Nucleus accumbens (tissue), 56 donors: Measurements from ENCODE around the gene TBX21.
A peak's percentile ranks its signal among the peaks of the same experiment; 100 is the strongest.

Experiments used
- DNase-seq, 56 donors: peaks; one replicate each; lab custom pipeline; 2025; lab: John Stamatoyannopoulos, UW

The TBX21 gene

GRCh38 chr17:47712330-47713023 lies 20.6 kb upstream of the TBX21 start:
- no peak for DNase-seq

- no peak for DNase-seq
Observed at GRCh38 chr17:47713980-47714700, 18.9 kb upstream of the TBX21 start.

DNA sequence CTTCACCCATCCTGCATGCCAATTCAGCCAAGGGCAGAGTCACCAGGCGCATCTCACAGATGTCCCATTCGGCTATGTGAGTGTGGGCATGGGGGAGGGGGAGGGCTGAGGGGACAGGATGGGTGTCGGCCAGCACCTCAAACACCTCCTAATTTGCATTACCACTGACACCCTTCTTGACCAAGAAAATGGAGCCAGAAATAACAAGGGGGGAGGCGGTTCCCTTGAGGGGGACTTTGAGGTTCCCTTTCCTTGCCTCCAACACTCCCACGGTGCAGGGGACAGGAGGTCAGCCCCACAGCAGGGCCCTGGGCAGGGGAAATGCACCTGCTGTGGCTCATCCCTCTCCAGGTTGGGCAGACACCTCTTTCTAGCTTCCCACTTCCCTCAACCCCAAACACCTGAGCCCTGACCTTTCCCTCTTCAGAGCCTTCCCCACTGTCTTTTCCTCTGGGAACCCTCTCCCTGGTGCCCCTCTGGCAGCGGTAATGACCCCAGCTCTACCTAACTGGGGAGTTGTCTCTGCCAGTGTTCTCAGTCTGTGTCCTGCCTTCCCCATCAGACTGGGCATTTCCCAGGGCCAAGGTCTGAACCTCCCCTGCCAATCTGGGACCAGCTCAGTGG lies 18.2 kb upstream of the TBX21 start:
- DNase-seq = no peak

DNA sequence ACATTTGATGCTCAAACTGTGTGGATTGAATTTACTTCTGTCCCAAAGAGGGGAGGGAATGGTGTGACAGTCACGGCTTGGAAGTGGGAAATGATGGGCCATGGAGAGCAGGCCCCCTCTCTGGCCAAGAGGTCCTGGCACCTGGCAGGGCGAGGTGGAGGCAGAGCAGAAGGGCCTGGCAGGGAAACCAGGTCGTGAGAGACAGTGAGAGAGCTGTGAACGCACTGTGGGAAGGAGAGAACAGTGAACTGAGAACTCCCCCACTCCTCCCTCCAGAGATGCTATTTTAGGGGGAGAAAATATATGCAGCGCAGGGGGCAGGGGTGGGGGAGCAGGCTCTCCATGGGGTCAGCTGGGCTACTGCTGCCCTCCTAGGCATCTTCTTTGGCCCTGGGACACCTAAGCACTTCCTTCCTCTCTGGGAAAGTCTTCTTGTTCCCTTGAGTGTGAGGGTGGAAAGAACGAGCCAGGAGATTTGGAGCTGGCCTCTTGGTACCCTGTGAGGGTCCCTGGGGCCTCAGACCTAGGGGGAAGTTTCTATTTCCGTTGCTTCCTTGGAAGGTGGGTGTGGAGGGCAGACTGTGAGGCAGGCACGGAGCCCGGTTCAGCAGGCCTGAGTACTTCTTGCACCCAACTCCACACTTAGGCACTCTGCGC lies 17.2 kb upstream of the TBX21 start:
- no peak for DNase-seq

DNA sequence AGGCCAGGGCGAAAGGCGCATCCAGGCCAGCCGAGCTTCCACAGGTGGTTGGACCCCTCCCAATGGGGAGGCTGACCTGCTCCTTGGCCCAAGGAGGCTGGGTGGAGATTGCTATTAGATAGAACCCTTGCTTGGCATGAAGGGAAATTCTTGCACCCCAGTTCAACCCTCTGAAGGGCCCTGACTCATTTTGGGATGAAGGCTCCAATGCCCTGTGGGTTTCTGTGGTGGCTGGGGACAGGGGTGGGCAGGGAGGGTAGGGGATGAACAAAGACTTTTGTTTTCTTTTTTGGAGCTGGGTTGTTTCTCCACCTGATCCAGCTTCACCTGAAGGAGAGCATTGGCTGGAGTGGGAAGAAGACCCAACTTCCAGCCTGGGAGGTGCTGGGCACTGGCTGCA lies 16.7 kb upstream of the TBX21 start:
- DNase-seq = no peak

DNA sequence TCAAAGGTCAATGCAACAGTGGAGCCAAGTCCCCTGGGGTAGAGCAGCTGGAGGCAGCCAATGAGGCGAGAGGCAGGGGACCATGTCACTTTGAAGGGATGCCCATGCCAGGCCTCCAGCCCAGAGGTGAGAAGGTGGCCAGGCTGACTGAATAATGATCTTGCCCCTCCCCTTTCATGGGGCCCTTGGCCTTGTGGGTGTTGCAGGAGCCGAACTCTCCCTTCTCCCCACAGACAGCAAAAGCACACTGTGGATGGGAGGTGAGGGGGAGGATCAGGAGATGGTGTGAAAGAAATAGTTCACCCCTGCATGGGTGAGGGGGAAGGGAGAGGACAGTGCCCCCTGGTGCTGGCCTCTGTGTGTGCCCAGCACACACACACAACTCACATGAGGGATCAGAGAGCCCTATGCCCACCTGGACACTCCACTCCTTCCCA lies 15.8 kb upstream of the TBX21 start:
- DNase-seq = no peak

DNA sequence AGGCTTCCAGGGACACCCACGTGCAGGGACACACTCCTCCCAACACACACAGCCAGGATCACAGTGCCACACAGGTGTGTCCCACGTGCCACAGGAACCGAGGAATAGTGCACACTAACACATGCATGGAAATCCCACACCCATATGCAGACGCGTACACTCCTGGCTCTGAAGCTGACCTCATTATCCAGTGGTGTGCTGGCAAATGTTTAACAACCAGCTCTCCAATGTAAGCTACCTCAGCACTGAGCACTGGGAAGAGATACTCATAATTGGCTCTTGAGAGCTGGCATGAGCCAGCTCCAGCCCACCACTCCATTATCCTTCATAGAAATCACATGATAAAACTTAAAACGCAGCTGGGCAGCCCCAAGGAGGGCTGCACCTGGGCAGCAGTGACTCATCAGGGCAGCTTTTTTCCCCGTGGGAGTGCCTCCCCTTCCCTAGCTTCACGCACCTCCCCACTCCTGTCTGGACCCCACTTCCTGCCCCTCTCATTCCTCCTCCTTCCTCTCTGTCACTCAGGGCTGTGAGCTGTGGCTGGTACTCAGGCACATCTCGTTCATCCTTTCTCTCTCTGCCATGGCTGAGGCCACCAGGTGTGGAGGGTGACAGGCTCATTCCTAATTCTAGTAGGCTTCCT lies 14.9 kb upstream of the TBX21 start:
- no peak for DNase-seq

GRCh38 chr17:47718634-47719405 lies 14.2 kb upstream of the TBX21 start:
- no peak for DNase-seq

GRCh38 chr17:47719411-47720152 lies 13.5 kb upstream of the TBX21 start:
- DNase-seq = no peak

GRCh38 chr17:47720196-47720595 lies 12.8 kb upstream of the TBX21 start:
- DNase-seq = no peak

- peak in 1 of 56 donors; percentile 4 for DNase-seq
Observed at GRCh38 chr17:47720754-47721533, 12.1 kb upstream of the TBX21 start.

- DNase-seq = no peak
Observed at GRCh38 chr17:47721725-47722124, 11.3 kb upstream of the TBX21 start.

DNA sequence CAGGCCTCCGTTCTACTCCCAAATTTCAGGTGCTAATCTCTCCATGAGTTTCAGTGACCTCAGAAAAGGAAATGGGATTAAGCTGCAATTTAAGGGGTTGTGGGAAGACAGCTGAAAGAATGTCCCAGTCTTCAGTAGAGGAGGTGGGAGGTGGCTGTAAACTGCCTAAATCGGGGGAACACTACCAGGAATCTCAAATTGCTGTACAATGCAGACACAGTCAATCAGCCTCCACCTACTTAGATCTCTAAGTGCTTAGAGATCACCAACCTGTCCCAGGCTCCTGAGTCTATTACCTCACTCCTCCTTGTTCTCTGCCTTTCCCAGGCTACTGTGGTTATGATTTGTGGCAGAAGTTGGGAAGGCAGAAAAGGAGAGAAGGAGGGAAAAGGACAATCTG lies 8.3 kb upstream of the TBX21 start:
- DNase-seq = no peak

- no peak for DNase-seq
Observed at GRCh38 chr17:47725446-47726111, 7.5 kb upstream of the TBX21 start.

DNA sequence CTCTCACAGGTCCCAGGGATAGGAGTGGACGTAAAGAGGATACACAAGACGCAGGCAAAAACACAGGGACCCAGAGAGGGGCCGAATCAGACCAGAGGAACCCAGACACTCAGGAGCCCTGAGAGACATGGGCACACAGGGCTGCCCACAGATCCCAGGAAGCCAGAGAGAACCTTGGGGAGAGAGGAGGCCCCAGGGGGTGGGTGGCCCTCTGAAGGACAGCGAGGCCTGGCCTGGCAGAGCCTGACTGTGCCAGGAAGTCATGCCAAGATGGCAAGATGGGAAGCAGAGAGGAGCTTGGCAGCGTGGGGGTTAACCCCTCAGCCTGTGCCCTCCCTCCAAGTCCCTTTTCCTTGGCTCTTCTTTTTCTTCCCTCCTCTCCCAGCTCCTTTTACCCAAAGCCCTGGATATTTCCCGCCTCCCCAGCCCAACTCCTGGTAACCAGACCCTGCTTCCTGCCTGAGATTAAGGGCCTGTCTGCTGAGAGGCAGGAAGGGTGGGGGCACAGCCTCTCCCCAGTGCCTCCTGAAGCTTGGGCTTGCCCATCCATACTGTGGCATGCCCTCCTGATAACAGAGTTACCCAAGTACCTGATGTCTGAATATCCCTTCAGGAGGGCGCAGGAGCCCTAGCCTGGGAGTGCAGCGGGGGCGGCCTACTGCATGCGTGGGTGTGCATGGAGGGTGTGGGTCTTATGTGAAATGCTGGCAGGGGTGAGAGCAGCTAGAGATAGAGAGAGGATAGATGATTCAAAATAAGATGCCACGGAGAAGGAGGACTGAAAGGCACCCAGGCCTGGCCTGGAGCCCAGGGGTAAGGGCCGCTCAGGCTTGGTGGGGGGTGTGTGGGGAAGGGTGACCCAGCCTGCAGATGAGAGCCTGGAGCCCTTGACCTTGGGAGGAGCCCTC lies 6.0 kb upstream of the TBX21 start:
- DNase-seq = peak in 1 of 56 donors; percentile 10

GRCh38 chr17:47727704-47728036 lies 5.4 kb upstream of the TBX21 start:
- DNase-seq = no peak
